ENCODE measurements around the gene RPL37A. TPM values are rescaled to one million over a fixed set of nuclear protein-coding genes. Genes with fewer than 3 reads are reported as not detected.

Gene RPL37A
- total and polyA plus RNA-seq, 2 of the 4 experiments (the other 2 are of a cell fraction) = 341 to 1,572 TPM

- Histone ChIP-seq H2AFZ (replicated peaks; ENCODE audit: low read length, poor library complexity) (peak overlapping the region; percentile 87), H2BK5ac (ENCODE audit: low read depth, low read length, poor library complexity, severe bottlenecking) (peak overlapping the region; percentile 71), H3K4me3 (ENCODE audit: insufficient read depth, low read depth, low read length) (no peak overlapping the region), H3K23ac (ENCODE audit: low read depth, low read length) (peak overlapping the region; percentile 78), H3K79me1 (ENCODE audit: low read depth in 1 of 2, low read length in 2 of 2) (no peaks in the 10 kb centered on the region), H3K9ac (ENCODE audit: low read depth, low read length) (peak overlapping the region; percentile 2; the same call in 1 of the 2 replicates), H3K14ac (replicated peaks; ENCODE audit: low read depth, low read length) (peak overlapping the region; percentile 86), H2BK20ac (ENCODE audit: low read depth, low read length) (peak overlapping the region; percentile 91), H3K4me2 (ENCODE audit: low read depth, low read length) (no peak overlapping the region), H4K20me1 (ENCODE audit: insufficient read depth, low read length) (no peaks in the 10 kb centered on the region), H2AK9ac (replicated peaks; ENCODE audit: low read depth, low read length, poor library complexity) (peak overlapping the region; percentile 0), H2BK120ac (ENCODE audit: low read depth, low read length) (peak overlapping the region; percentile 89), H3K9me3 (ENCODE audit: control insufficient read depth, insufficient read depth, low read length) (no peaks in the 10 kb centered on the region), H3K27ac (ENCODE audit: insufficient read depth, low read length) (peak overlapping the region; percentile 52), H3K18ac (ENCODE audit: low read depth, low read length) (peak overlapping the region; percentile 84), H3K4me1 (ENCODE audit: control insufficient read depth, insufficient read depth, low read length) (peaks cover 31% of the 10 kb centered on the region), H3K36me3 (ENCODE audit: control insufficient read depth, insufficient read depth, low read length) (no peaks in the 10 kb centered on the region), H3K27me3 (ENCODE audit: control insufficient read depth, insufficient read depth, low read length) (no peaks in the 10 kb centered on the region), H2AK5ac (ENCODE audit: low read depth, low read length) (peak overlapping the region; percentile 72), H4K91ac (ENCODE audit: insufficient read depth, low read depth, low read length) (peak overlapping the region; percentile 91), H3K4ac (ENCODE audit: low read depth, low read length) (peak overlapping the region; percentile 90), H4K5ac (ENCODE audit: low read depth, low read length) (peak overlapping the region; percentile 6), H3K9me1 (ENCODE audit: insufficient read depth, low read length) (peaks cover 27% of the 10 kb centered on the region), H3K56ac (ENCODE audit: extremely low read depth, insufficient read depth, low read length) (peak overlapping the region; percentile 54; the same call in 1 of the 2 replicates), H4K8ac (ENCODE audit: low read depth in 2 of 2, low read length in 2 of 2) (peak overlapping the region; percentile 42 to 81), H2BK15ac (ENCODE audit: low read depth, low read length) (peak overlapping the region; percentile 65)
- dilution Hi-C loops (cut with HindIII; ENCODE audit: low sequenced_read_pairs, unreplicated experiment) (no loop called here), in situ Hi-C loops (cut with MboI; ENCODE audit: low sequenced_read_pairs) (no loop called here), intact Hi-C loops (cut with micrococcal nuclease) (no loop called here)
- CTCF ChIA-PET = interaction anchor here (0.6 kb wide), 1 partner anchor 93 kb away, joined by 3 read pairs; no protein-coding TSS in a partner anchor
- 20% methylated on average over 1 of the region's 6 CpGs; no CpG with 5 or more reads in 1 of the 2 experiments for WGBS, 2 experiments (ENCODE audit: extremely low coverage in 2 of 2, insufficient read length in 1 of 2)
- POLR2A ChIA-PET (ENCODE audit: unreplicated experiment) = no interaction called here
- ATAC-seq (ENCODE audit: low read depth) (no peak), DNase-seq (peak; percentile 74)
- BruUV-seq (replicated peaks) = no TSS peak
- TF ChIP-seq RCOR1 (IDR thresholded peaks at IDR 0.05; ENCODE audit: insufficient replicate concordance, low read length) (no peak), CEBPB (IDR thresholded peaks at IDR 0.05; ENCODE audit: low read depth, low read length) (no peak), MAFK (IDR thresholded peaks at IDR 0.05; ENCODE audit: low read depth, low read length) (no peak), MAZ (IDR thresholded peaks at IDR 0.05; ENCODE audit: borderline replicate concordance, low read depth, low read length) (no peak), CHD1 (IDR thresholded peaks at IDR 0.05; ENCODE audit: low read depth, low read length) (no peak), BHLHE40 (IDR thresholded peaks at IDR 0.05; ENCODE audit: low read depth, low read length) (no peak), ELK1 (IDR thresholded peaks at IDR 0.05; ENCODE audit: borderline replicate concordance, low read depth, low read length) (no peak), CTCF (conservative IDR thresholded peaks at IDR 0.05; ENCODE audit: low read depth, low read length) (no peak), SMC3 (IDR thresholded peaks at IDR 0.05; ENCODE audit: low read depth, low read length) (no peak), NFE2L2 (IDR thresholded peaks at IDR 0.05; ENCODE audit: low read depth, low read length) (no peak), RAD21 (IDR thresholded peaks at IDR 0.05; ENCODE audit: low read length) (no peak), POLR2A (IDR thresholded peaks at IDR 0.05; ENCODE audit: low read depth, low read length) (no peak), FOS (IDR thresholded peaks at IDR 0.05; ENCODE audit: low read depth, low read length) (no peak), RFX5 (IDR thresholded peaks at IDR 0.05; ENCODE audit: low read depth, low read length) (no peak), MXI1 (IDR thresholded peaks at IDR 0.05; ENCODE audit: borderline replicate concordance, low read depth, low read length) (no peak), USF2 (IDR thresholded peaks at IDR 0.05; ENCODE audit: low read depth, low read length) (no peak)
Measured at GRCh38 chr2:216536734-216537210, 38.1 kb downstream of the RPL37A start.

Measured in IMR-90 (cell line).